ENCODE measurements around the gene KCNN4.

GRCh38 chr19:43747557-43748204, 33.1 kb downstream of the KCNN4 start:
- TF ChIP-seq CTCF (IDR thresholded peaks at IDR 0.05) (no peak), CHD2 (IDR thresholded peaks at IDR 0.05; ENCODE audit: low read length, partially characterized antibody) (no peak), TAF1 (IDR thresholded peaks at IDR 0.05; ENCODE audit: borderline replicate concordance, low read depth, low read length) (no peak), REST (IDR thresholded peaks at IDR 0.05; ENCODE audit: low read depth, low read length) (no peak), ZBTB33 (IDR thresholded peaks at IDR 0.05; ENCODE audit: borderline replicate concordance, low read depth) (no peak), USF2 (IDR thresholded peaks at IDR 0.05; ENCODE audit: borderline replicate concordance, low read depth, low read length) (no peak), MXI1 (IDR thresholded peaks at IDR 0.05; ENCODE audit: low read depth, low read length) (no peak), FOXM1 (IDR thresholded peaks at IDR 0.05; ENCODE audit: low read depth) (no peak), MAX (IDR thresholded peaks at IDR 0.05; ENCODE audit: low read depth) (no peak)

All from SK-N-SH (cell line).